PC-3 (cell line): Measurements from ENCODE around the gene PBX2. TPM values are rescaled to one million over a fixed set of nuclear protein-coding genes. Genes with fewer than 3 reads are reported as not detected.

Source experiments
- ATAC-seq: fragments of 200-7000 bp; cut with Tn5 transposase; 2 replicates; pipeline ENCODE4 v1.9.1; 2020; ENCODE audit warnings: mild to moderate bottlenecking, moderate library complexity
- BruUV-seq: library from RNA; stranded (reverse); fragments of 400-500 nt; replicated peaks from 2 replicates; lab custom pipeline; 2021; lab: Mats Ljungman, UMichigan
- CTCF ChIA-PET: fragments of 300-600 bp; sonication (Branson Sonifier 250); formaldehyde crosslinking; loops from one replicate; lab custom pipeline; 2022; ENCODE audit warnings: antibody characterized with exemption; lab: Charles Lee
- POLR2A ChIA-PET: fragments of 300-600 bp; sonication (Branson Sonifier 250); formaldehyde crosslinking; loops from one replicate; lab custom pipeline; 2022; ENCODE audit warnings: antibody characterized with exemption; ENCODE audit not compliant: unreplicated experiment; lab: Charles Lee
- DNase-seq: peaks from one replicate; pipeline ENCODE4 v3.0.0-alpha.2; 2015
- H2AFZ ChIP-seq: fragments of 300-600 bp; sonication (generic); 2 replicates; pipeline ENCODE4 v1.6.0; 2016; ENCODE audit warnings: antibody characterized with exemption, low read length
- H3F3A ChIP-seq: fragments of 300-600 bp; sonication (generic); one replicate; pipeline ENCODE4 v1.6.0; 2017; ENCODE audit warnings: antibody characterized with exemption, low read length, control low read depth, mild to moderate bottlenecking; ENCODE audit not compliant: unreplicated experiment
- H3K27ac ChIP-seq: fragments of 300-600 bp; sonication (generic); 2 replicates; pipeline ENCODE4 v1.5.1; 2016; ENCODE audit warnings: mild to moderate bottlenecking, low read length
- H3K27me3 ChIP-seq: fragments of 300-600 bp; sonication (generic); 2 replicates; pipeline ENCODE4 v1.6.1; 2016; ENCODE audit warnings: low read length, mixed read lengths
- H3K36me3 ChIP-seq: fragments of 300-600 bp; sonication (generic); 2 replicates; pipeline ENCODE4 v1.6.1; 2016; ENCODE audit warnings: low read depth, mixed run types, low read length, mixed read lengths
- H3K4me1 ChIP-seq: fragments of 300-600 bp; sonication (generic); 2 replicates; pipeline ENCODE4 v1.5.1; 2016; ENCODE audit warnings: low read length; ENCODE audit not compliant: insufficient read depth
- H3K4me2 ChIP-seq: fragments of 300-600 bp; sonication (generic); 2 replicates; pipeline ENCODE4 v1.6.0; 2016; ENCODE audit warnings: low read length
- H3K4me3 ChIP-seq: fragments of 300-600 bp; sonication (generic); 2 replicates; pipeline ENCODE4 v1.5.1; 2016; ENCODE audit warnings: mild to moderate bottlenecking, low read length, mixed read lengths
- H3K79me2 ChIP-seq: fragments of 300-600 bp; sonication (generic); 2 replicates; pipeline ENCODE4 v1.6.1; 2017; ENCODE audit warnings: low read length, mixed read lengths
- H3K9ac ChIP-seq: fragments of 300-600 bp; sonication (generic); 2 replicates; pipeline ENCODE4 v1.6.0; 2016; ENCODE audit warnings: mild to moderate bottlenecking, low read length
- H3K9me2 ChIP-seq: fragments of 300-600 bp; sonication (generic); replicated peaks from 2 replicates; pipeline ENCODE4 v1.6.1; 2016; ENCODE audit warnings: mixed run types, low read length, mixed read lengths
- H3K9me3 ChIP-seq: fragments of 300-600 bp; sonication (generic); 2 replicates; pipeline ENCODE4 v1.6.1; 2016; ENCODE audit warnings: low read length, mixed read lengths
- H4K20me1 ChIP-seq: fragments of 300-600 bp; sonication (generic); 2 replicates; pipeline ENCODE4 v1.6.1; 2016; ENCODE audit warnings: low read length, mixed read lengths
- EZH2 ChIP-seq: fragments of 300-600 bp; sonication (generic); IDR thresholded peaks from one replicate; pipeline ENCODE4 v1.6.1; 2017; ENCODE audit warnings: antibody characterized with exemption, mild to moderate bottlenecking, low read length; ENCODE audit not compliant: unreplicated experiment
- EZH2phosphoT487 ChIP-seq: fragments of 300-600 bp; sonication (generic); IDR thresholded peaks from 2 replicates; pipeline ENCODE4 v1.6.1; 2018; ENCODE audit warnings: mild to moderate bottlenecking, antibody characterized with exemption, low read length, borderline replicate concordance
- intact Hi-C: fragments of 100-400 bp; cut with micrococcal nuclease; formaldehyde crosslinking; loops from 2 replicates; pipeline ENCODE4 v1.9.0; 2023
- total RNA-seq: library from RNA; depleted of rRNA; stranded (reverse); fragments of >200 nt; gene quantifications from 2 replicates; pipeline ENCODE4 v1.2.3, GENCODE V29; 2014
- TF ChIP-seq, protein P1 (sequence below): fragments of 300-600 bp; sonication (generic); conservative IDR thresholded peaks from 2 replicates; pipeline ENCODE4 v1.5.1; 2017; ENCODE audit warnings: antibody characterized with exemption, low read depth, mild to moderate bottlenecking, low read length

The PBX2 gene
- total RNA-seq, 1 experiment from 2014 or later = 25.3 TPM

DNA sequence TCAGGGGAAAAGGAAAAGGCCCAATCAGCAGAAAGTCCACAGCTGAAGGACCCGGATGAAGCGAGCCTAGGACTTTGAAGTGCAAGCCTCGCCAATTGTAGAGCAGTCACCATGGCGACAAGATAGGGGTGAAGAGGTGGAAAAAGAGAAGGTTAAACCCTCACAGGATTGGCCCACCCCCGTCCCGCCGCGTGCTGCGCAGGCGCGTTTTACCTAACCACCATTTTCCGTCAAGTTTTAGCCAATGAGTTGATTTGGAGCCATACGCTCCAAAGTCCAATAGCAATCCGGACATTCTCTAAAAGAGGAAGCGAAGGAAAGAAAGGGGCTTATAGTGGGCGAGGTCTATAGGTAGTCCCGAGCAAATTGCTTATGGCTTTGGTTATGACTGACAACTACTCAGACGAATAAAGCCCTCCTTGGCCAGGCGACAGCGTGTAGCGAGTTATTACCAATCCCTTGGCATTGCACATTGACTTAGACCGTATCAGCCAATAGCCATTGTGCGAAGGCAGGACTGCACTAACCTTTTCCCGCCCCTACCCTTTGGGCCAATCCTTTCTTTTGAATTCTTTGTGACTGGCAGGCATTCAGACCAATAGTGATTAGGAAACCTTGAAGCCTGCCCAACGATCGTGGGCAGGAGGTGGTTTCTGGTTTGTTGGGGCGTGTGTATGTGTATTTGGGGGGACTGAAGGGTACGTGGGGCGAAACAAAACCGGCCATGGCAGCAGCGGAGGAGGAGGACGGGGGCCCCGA lies 12.0 kb downstream of the PBX2 start, which contains the start of gene RNF5:
RNF5 (plus strand) TSS at position 618 of the 759 bp plus-strand sequence; CDS start at position 725, 107 bp downstream.
- no peaks in the 10 kb centered on the region for H4K20me1 ChIP-seq
- H3K79me2 ChIP-seq = peaks cover 33% of the 10 kb centered on the region
- no peaks in the 10 kb centered on the region for H3K9me3 ChIP-seq
- peak within 1 kb of the TSS; percentile 100 for H3K4me2 ChIP-seq
- peak within 1 kb of the TSS; percentile 95 for H2AFZ ChIP-seq
- peak within 1 kb of the TSS; percentile 94 for H3K4me3 ChIP-seq
- ChIA-PET CTCF (interaction anchor here (1.1 kb wide), 1 partner anchor 18 kb away, joined by 4 read pairs; no protein-coding TSS in a partner anchor), POLR2A (interaction anchor here (0.6 to 1.0 kb wide), 2 partner anchors 18 to 85 kb away, joined by 3 read pairs; no protein-coding TSS in a partner anchor)
- H3F3A ChIP-seq = no peaks in the 10 kb centered on the region
- no peaks in the 10 kb centered on the region for H3K9me2 ChIP-seq
- ATAC-seq (peak; percentile 86), DNase-seq (peak; percentile 100)
- TF ChIP-seq EZH2phosphoT487 = no peak
- TF ChIP-seq, protein P1, sequence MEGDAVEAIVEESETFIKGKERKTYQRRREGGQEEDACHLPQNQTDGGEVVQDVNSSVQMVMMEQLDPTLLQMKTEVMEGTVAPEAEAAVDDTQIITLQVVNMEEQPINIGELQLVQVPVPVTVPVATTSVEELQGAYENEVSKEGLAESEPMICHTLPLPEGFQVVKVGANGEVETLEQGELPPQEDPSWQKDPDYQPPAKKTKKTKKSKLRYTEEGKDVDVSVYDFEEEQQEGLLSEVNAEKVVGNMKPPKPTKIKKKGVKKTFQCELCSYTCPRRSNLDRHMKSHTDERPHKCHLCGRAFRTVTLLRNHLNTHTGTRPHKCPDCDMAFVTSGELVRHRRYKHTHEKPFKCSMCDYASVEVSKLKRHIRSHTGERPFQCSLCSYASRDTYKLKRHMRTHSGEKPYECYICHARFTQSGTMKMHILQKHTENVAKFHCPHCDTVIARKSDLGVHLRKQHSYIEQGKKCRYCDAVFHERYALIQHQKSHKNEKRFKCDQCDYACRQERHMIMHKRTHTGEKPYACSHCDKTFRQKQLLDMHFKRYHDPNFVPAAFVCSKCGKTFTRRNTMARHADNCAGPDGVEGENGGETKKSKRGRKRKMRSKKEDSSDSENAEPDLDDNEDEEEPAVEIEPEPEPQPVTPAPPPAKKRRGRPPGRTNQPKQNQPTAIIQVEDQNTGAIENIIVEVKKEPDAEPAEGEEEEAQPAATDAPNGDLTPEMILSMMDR = no peak
- peaks cover 5% of the 10 kb centered on the region for H3K36me3 ChIP-seq
- H3K27ac ChIP-seq = peak within 1 kb of the TSS; percentile 83
- intact Hi-C loops = loop anchor here (1.0 to 5.0 kb wide), 3 partner anchors 17 to 221 kb away; partner anchors contain the start of genes FKBPL, NELFE and SKIC2
- H3K27me3 ChIP-seq = no peaks in the 10 kb centered on the region
- peaks cover 33% of the 10 kb centered on the region for H3K4me1 ChIP-seq
- BruUV-seq = no TSS peak
- peak within 1 kb of the TSS; percentile 86 for H3K9ac ChIP-seq

DNA sequence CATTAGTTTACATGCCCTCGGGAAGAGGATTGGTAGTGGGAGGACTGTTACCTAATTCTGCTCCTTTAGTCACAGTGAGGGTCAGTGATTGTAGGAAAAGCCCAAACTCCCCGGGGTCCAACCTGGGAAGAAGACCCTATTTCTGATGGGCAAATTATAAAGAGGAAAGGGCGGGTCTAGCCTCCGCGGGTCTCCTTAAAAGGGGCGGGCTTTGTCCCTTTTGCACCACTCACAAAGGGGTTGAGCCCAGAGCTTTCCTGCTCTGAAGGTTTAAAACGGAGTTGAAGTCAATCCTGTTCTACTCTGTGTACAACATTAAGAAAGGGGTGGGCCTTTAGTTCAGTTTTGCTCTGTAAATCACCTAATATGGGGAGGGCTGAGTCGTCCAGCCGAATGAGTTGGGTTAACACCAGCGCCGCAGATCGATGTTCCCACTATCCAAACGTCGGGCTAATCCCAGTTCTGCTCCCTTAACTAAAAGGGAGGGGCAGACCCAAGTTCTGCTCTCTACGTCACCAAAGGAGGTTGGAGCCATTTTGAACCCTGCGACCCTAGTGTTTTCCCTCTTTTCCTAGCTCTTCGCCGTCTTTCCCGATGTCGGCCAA lies 12.7 kb downstream of the PBX2 start:
- no peaks in the 10 kb centered on the region for H3F3A ChIP-seq
- BruUV-seq = TSS peak; percentile 71
- no peaks in the 10 kb centered on the region for H3K9me3 ChIP-seq
- no peak for DNase-seq
- peak overlapping the region; percentile 93 for H3K4me2 ChIP-seq
- TF ChIP-seq EZH2phosphoT487 (no peak), EZH2 (no peak)
- TF ChIP-seq, protein P1 = no peak
- peak overlapping the region; percentile 95 for H2AFZ ChIP-seq
- peaks cover 33% of the 10 kb centered on the region for H3K4me1 ChIP-seq
- peaks cover 5% of the 10 kb centered on the region for H3K36me3 ChIP-seq
- H3K9ac ChIP-seq = peak overlapping the region; percentile 81
- no peaks in the 10 kb centered on the region for H3K9me2 ChIP-seq
- intact Hi-C loops = loop anchor here (5.0 kb wide), 1 partner anchor 220 kb away; the partner anchor contains the start of genes NELFE and SKIC2
- H3K79me2 ChIP-seq = peaks cover 33% of the 10 kb centered on the region
- peak; percentile 6 for ATAC-seq
- POLR2A ChIA-PET = interaction anchor here (0.6 to 1.0 kb wide), 2 partner anchors 19 to 84 kb away, joined by 3 read pairs; no protein-coding TSS in a partner anchor
- peak overlapping the region; percentile 83 for H3K27ac ChIP-seq
- peak overlapping the region; percentile 94 for H3K4me3 ChIP-seq
- H4K20me1 ChIP-seq = no peaks in the 10 kb centered on the region
- CTCF ChIA-PET = interaction anchor here (0.5 to 1.1 kb wide), 2 partner anchors 18 to 63 kb away, joined by 4 to 9 read pairs; no protein-coding TSS in a partner anchor
- H3K27me3 ChIP-seq = no peaks in the 10 kb centered on the region
